Adrenal gland (tissue), 12 donors: ENCODE measurements around the gene PYGB. TPM values are rescaled to one million over a fixed set of nuclear protein-coding genes. Genes with fewer than 3 reads are reported as not detected.
A peak's percentile ranks its signal among the peaks of the same experiment; 100 is the strongest.

Source experiments
- DNase-seq, 7 donors: peaks; one replicate each; pipeline ENCODE4 v3.0.0-alpha.2; 2019 to 2020
- H3K27ac ChIP-seq, 5 donors: fragments of 200-600 bp; sonication (generic) in 4 of 5; 1 replicate in 3 of 5; 2 replicates in 2 of 5; pipeline versions ENCODE4 v1.5.1 to v1.8.0; 2016 to 2020; ENCODE audit warnings: mild to moderate bottlenecking in 1 of 5
- H3K27me3 ChIP-seq: fragments of 200-600 bp; 2 replicates; pipeline ENCODE4 v1.8.0; 2021
- H3K36me3 ChIP-seq, 2 donors: fragments of 200-600 bp; replicated peaks in 1 of 2; 1 replicate in 1 of 2; 2 replicates in 1 of 2; pipeline versions ENCODE4 v1.5.1 to v1.8.0; 2018 to 2022
- H3K4me1 ChIP-seq, 2 donors: fragments of 200-600 bp; replicated peaks in 1 of 2; 1 replicate in 1 of 2; 2 replicates in 1 of 2; pipeline versions ENCODE4 v1.5.1 to v1.8.0; 2018 to 2021
- H3K4me3 ChIP-seq, 4 donors: fragments of 200-600 bp; sonication (generic) in 3 of 4; one replicate each; pipeline ENCODE4 v1.5.1; 2016 to 2018
- H3K9me3 ChIP-seq, 3 donors: fragments of 200-600 bp; sonication (generic) in 1 of 3; replicated peaks in 1 of 3; 1 replicate in 2 of 3; 2 replicates in 1 of 3; pipeline versions ENCODE4 v1.5.1 to v1.8.0; 2016 to 2021
- POLR2A ChIP-seq, 2 donors: fragments of 450-650 bp; IDR thresholded peaks; one replicate each; pipeline ENCODE4 v1.6.1; 2017; ENCODE audit warnings: antibody characterized with exemption in 2 of 2, mild to moderate bottlenecking in 2 of 2, moderate library complexity in 1 of 2
- WGBS, 4 donors: extraction: QIAGEN DNeasy Blood & Tissue Kit in 2 of 4; methylation state at CpG; one replicate each; pipeline versions ENCODE4 v1.1.5 to v1.1.7; 2013 to 2017; 5-methylcytosine and 5-hydroxymethylcytosine counted together
- intact Hi-C, 2 donors: fragments of 100-400 bp; cut with DNase I; formaldehyde crosslinking; loops; one replicate each; pipeline versions ENCODE4 v1.14.1 to v1.15.0; 2022 to 2023
- polyA plus RNA-seq, 3 donors: library from polyadenylated mRNA; stranded (reverse); fragments of 200-250 nt in 2 of 3; fragments of 350-450 nt in 1 of 3; fragmentation: Illumina TruSeq in 1 of 3; extraction: RNeasy Lipid Tissue Mini Kit (QIAGEN cat#74804) in 1 of 3; gene quantifications; one replicate each; pipeline ENCODE4 v1.2.3, GENCODE V29; 2013 to 2014
- total RNA-seq, 9 donors: library from RNA; depleted of rRNA in 4 of 9; stranded (reverse); fragments of >200 nt in 4 of 9; fragments of 120-200 nt in 1 of 9; fragmentation: NEBNext Ultra II Directional in 1 of 9; extraction: Animal tissue kit (Norgen Biotek cat#: 25700) in 1 of 9; gene quantifications; one replicate each; pipeline versions ENCODE4 v1.1.0 to v1.2.4, GENCODE V29; 2013 to 2023
- TF ChIP-seq, protein P1 (sequence below), 6 experiments: fragments of 450-650 bp in 4 of 6; fragments of 200-600 bp in 2 of 6; sonication (generic) in 1 of 6; IDR thresholded peaks; 1 replicate in 5 of 6; 2 replicates in 1 of 6; pipeline versions ENCODE4 v1.5.1 to v1.8.0; 2016 to 2021; ENCODE audit warnings: antibody characterized with exemption in 6 of 6, mild to moderate bottlenecking in 2 of 6, moderate library complexity in 1 of 6
- donor health status: healthy with polysubstance abuse.
- donor health status: Bipolar disorder and iron deficiency.
- donor health status: DM: yes; HTN: yes; CAD: no.
- donor health status: DM: no; HTN: no; CAD: no.
- donor health status: DM: no; HTN: no; CAD: no.
- donor health status: DM: yes; HTN: yes; CAD: no.

Gene PYGB
- total and polyA plus RNA-seq, 12 donors: 15.7 to 118 (median 71.4) TPM

DNA sequence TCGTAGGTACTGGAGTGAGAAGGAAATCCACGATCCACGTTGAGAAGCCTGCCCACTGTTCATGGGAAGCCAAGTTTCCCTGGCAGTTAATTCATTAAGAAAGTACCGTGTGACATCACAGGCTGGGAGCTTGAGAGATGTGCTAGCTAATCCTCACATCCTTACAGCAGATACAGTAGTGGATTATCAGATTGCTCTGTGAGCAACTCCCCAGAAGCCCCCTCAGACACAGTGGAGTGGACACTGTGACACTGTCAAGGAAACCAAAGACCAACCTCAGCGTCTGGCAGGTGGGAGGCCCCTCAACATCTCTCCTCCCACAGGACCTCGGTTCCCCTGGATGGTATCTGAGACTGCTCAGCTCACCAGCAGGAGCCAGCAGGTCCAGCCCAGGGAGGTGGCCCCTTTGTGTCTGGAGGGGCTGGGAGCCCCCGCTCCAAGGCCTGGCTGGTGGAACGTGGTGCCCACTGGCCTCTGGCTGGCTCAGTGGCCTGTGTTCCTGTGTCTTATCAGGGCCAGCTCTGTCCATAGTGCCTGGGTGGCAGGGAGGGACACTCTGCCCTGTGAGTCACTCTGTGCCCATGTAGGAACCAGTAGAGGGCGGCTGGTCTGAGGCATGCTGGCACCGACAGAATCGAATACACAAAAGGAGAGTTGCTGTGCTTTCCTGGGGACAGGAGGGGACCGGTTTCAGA is 7.2 kb downstream of the PYGB start:
- TF ChIP-seq, protein P1, sequence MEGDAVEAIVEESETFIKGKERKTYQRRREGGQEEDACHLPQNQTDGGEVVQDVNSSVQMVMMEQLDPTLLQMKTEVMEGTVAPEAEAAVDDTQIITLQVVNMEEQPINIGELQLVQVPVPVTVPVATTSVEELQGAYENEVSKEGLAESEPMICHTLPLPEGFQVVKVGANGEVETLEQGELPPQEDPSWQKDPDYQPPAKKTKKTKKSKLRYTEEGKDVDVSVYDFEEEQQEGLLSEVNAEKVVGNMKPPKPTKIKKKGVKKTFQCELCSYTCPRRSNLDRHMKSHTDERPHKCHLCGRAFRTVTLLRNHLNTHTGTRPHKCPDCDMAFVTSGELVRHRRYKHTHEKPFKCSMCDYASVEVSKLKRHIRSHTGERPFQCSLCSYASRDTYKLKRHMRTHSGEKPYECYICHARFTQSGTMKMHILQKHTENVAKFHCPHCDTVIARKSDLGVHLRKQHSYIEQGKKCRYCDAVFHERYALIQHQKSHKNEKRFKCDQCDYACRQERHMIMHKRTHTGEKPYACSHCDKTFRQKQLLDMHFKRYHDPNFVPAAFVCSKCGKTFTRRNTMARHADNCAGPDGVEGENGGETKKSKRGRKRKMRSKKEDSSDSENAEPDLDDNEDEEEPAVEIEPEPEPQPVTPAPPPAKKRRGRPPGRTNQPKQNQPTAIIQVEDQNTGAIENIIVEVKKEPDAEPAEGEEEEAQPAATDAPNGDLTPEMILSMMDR (IDR thresholded peaks at IDR 0.05): peak in 5 of 6 experiments; percentile 6 to 37 (median 28)
- peak in 1 of 2 donors; percentile 50 for TF ChIP-seq POLR2A (IDR thresholded peaks at IDR 0.05)
- peak; percentile 62 to 90 (median 84) for DNase-seq
- intact Hi-C loops: loop anchor here in 1 of 2 donors (10.0 kb wide), 1 partner anchor 140 kb away; the partner anchor contains the start of gene ABHD12
- H3K4me1 ChIP-seq: peaks cover 16 to 35% of the 10 kb centered on the region in 2 donors
- no peaks in the 10 kb centered on the region for H3K27me3 ChIP-seq
- H3K9me3 ChIP-seq: no peaks in the 10 kb centered on the region
- H3K27ac ChIP-seq: peak overlapping the region in 3 of 5 donors; percentile 27 to 66 (median 58)
- no peak overlapping the region for H3K4me3 ChIP-seq
- peaks cover 0 to 9% of the 10 kb centered on the region in 2 donors for H3K36me3 ChIP-seq
- WGBS, 4 donors: 65 to 76% (median 67%) methylated on average over 9 to 12 of the region's 12 CpGs

DNA sequence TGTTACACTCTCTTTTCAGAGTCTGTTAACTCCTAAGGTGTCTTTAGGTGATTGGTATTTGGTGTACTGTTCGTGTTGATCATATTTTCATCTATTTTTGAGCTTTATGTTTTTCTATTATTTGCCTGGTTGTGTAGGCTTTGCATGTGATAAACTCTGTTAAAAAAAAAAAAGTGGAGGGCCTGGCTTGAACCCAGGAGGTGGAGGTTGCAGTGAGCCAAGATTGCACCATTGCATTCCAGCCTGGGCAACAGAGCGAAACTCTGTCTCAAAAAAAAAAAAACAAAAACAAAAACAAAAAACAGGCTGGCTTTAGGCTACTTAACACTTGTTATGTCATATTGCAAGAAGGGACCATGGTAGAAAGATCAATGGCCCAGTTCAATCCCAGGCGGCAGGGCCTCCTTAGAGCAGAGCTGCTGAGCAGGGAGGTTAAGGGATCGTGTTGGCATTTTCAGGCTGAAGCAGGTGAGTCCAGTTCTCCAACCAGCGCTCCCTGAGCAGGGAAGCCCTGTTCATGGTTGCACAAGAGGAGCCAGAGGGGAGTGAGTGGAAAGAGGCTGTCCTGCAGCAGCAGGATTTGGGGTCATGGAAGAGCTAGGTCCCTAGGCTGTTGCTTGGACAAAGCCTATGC is 8.5 kb downstream of the PYGB start:
- H3K27ac ChIP-seq: peak overlapping the region in 3 of 5 donors; percentile 11 to 66 (median 58)
- DNase-seq: peak in 4 of 7 donors; percentile 15 to 50 (median 36)
- no peaks in the 10 kb centered on the region for H3K9me3 ChIP-seq
- no peak overlapping the region for H3K4me3 ChIP-seq
- intact Hi-C loops: loop anchor here in 1 of 2 donors (10.0 kb wide), 1 partner anchor 138 kb away; the partner anchor contains the start of gene ABHD12
- H3K27me3 ChIP-seq: no peaks in the 10 kb centered on the region
- peaks cover 11 to 29% of the 10 kb centered on the region in 2 donors for H3K4me1 ChIP-seq
- peaks cover 0 to 9% of the 10 kb centered on the region in 2 donors for H3K36me3 ChIP-seq
- 72 to 84% (median 80%) methylated on average over 5 of the region's 5 CpGs for WGBS, 4 donors
- no peak for TF ChIP-seq POLR2A (IDR thresholded peaks at IDR 0.05)
- TF ChIP-seq, protein P1 (IDR thresholded peaks at IDR 0.05): no peak

DNA sequence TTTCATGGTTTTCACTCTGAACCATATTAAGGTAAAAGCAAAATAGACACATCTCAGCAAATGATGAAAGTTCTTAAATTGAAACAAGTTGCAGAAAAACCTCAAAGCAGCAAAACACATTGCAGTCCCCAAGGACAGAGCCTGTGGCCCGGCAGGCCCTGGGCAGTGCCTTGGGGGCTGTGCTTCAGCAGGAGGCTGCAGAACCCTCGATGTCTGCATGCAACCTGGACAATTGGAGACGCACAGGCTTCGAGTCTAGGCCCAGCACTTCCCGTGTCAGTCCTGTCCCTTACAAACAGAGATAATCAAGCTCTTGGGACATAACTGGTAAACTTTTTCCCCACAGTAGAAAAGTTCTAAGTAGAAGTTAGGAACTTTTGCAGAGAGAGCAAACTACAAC is 9.2 kb downstream of the PYGB start:
- Histone ChIP-seq H3K4me3 (no peak overlapping the region), H3K27ac (peak overlapping the region in 1 of 5 donors; percentile 66), H3K27me3 (no peaks in the 10 kb centered on the region), H3K36me3 (peaks cover 0 to 14% of the 10 kb centered on the region in 2 donors), H3K9me3 (no peaks in the 10 kb centered on the region), H3K4me1 (peaks cover 11 to 29% of the 10 kb centered on the region in 2 donors)
- peak in 2 of 7 donors; percentile 7 to 35 for DNase-seq
- TF ChIP-seq, protein P1 (IDR thresholded peaks at IDR 0.05): no peak
- TF ChIP-seq POLR2A (IDR thresholded peaks at IDR 0.05): no peak
- WGBS, 4 donors: 73 to 92% (median 85%) methylated on average over 5 of the region's 5 CpGs
- intact Hi-C loops: loop anchor here in 1 of 2 donors (10.0 kb wide), 1 partner anchor 138 kb away; the partner anchor contains the start of gene ABHD12
